Right atrium auricular region (tissue), 2 donors: ENCODE measurements around the gene SYAP1. TPM values are rescaled to one million over a fixed set of nuclear protein-coding genes. Genes with fewer than 3 reads are reported as not detected.

ENCODE experiments used
- DNase-seq: peaks from one replicate; pipeline ENCODE4 v3.0.0-alpha.2; 2019; ENCODE audit warnings: low spot score
- H3K27ac ChIP-seq, 2 donors: fragments of 200-600 bp; sonication (generic); 1 replicate in 1 of 2; 2 replicates in 1 of 2; pipeline ENCODE4 v1.5.1; 2016 to 2019
- H3K27me3 ChIP-seq, 2 donors: fragments of 200-600 bp; sonication (generic); one replicate each; pipeline versions ENCODE4 v1.5.1 to v1.6.0; 2017 to 2019
- H3K36me3 ChIP-seq: fragments of 200-600 bp; sonication (generic); one replicate; pipeline ENCODE4 v1.5.1; 2016
- H3K4me1 ChIP-seq, 2 donors: fragments of 200-600 bp; sonication (generic); one replicate each; pipeline versions ENCODE4 v1.5.1 to v1.6.0; 2017 to 2019
- H3K4me3 ChIP-seq, 2 donors: fragments of 200-600 bp; sonication (generic); 1 replicate in 1 of 2; 2 replicates in 1 of 2; pipeline ENCODE4 v1.5.1; 2017 to 2019; ENCODE audit warnings: mild to moderate bottlenecking in 1 of 2, moderate library complexity in 1 of 2
- H3K9me3 ChIP-seq, 2 donors: fragments of 200-600 bp; sonication (generic); one replicate each; pipeline ENCODE4 v1.5.1; 2019
- total RNA-seq, 2 donors: library from RNA; depleted of rRNA; stranded (reverse); fragments of >200 nt; gene quantifications; one replicate each; pipeline ENCODE4 v1.1.0, GENCODE V29; 2016
- TF ChIP-seq, protein P1 (sequence below), 2 donors: fragments of 200-600 bp; sonication (generic); IDR thresholded peaks; one replicate each; pipeline ENCODE4 v1.5.1; 2019; ENCODE audit warnings: antibody characterized with exemption in 2 of 2

The SYAP1 gene, protein sequence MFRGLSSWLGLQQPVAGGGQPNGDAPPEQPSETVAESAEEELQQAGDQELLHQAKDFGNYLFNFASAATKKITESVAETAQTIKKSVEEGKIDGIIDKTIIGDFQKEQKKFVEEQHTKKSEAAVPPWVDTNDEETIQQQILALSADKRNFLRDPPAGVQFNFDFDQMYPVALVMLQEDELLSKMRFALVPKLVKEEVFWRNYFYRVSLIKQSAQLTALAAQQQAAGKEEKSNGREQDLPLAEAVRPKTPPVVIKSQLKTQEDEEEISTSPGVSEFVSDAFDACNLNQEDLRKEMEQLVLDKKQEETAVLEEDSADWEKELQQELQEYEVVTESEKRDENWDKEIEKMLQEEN
- 10 to 100 TPM; 16.9 to 17.6 TPM for total RNA-seq

DNA sequence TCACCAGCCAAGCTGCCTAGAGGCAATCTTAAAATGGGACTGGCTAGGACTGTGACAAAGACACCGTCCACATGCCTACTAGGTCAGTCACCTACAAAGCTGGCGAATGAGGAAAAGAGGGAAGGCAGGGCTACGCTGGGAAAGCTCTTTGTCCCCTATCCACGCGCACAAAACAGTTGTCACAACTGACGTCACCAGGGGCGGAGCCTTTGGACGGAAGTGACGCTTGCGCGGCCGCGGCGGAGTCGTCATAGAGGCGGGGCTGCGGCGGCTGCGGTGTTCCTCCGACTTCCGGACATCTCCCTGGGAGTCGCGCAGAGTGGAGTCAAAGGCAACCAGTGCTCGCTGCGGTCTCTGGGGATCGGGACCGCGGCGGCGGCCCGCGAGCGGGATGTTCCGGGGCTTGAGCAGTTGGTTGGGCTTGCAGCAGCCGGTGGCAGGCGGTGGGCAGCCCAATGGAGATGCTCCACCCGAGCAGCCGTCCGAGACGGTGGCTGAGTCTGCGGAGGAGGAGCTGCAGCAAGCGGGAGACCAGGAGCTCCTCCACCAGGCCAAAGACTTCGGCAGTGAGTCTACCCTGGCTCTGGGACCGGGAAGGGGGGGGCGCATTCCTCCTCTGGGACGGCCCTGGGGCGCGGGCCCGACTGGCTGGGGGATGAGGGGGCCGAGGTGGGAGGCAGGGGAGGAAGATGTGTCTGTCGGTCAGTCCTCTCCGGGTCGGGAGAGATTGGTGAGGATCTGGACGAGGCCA lies at the start of gene SYAP1:
Gene SYAP1 (plus strand): TSS at position 279 of the 751 bp plus-strand sequence. CDS start 113 bp downstream, at position 392.
- H3K9me3 ChIP-seq, result no peaks in the 10 kb centered on the region
- peak within 1 kb of the TSS; percentile 77 to 83 for H3K4me3 ChIP-seq
- TF ChIP-seq, protein P1, sequence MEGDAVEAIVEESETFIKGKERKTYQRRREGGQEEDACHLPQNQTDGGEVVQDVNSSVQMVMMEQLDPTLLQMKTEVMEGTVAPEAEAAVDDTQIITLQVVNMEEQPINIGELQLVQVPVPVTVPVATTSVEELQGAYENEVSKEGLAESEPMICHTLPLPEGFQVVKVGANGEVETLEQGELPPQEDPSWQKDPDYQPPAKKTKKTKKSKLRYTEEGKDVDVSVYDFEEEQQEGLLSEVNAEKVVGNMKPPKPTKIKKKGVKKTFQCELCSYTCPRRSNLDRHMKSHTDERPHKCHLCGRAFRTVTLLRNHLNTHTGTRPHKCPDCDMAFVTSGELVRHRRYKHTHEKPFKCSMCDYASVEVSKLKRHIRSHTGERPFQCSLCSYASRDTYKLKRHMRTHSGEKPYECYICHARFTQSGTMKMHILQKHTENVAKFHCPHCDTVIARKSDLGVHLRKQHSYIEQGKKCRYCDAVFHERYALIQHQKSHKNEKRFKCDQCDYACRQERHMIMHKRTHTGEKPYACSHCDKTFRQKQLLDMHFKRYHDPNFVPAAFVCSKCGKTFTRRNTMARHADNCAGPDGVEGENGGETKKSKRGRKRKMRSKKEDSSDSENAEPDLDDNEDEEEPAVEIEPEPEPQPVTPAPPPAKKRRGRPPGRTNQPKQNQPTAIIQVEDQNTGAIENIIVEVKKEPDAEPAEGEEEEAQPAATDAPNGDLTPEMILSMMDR (IDR thresholded peaks at IDR 0.05), result no peak
- H3K4me1 ChIP-seq, result peaks cover 0 to 19% of the 10 kb centered on the region in 2 donors
- H3K36me3 ChIP-seq, result no peaks in the 10 kb centered on the region
- no peaks in the 10 kb centered on the region for H3K27me3 ChIP-seq
- peak within 1 kb of the TSS; percentile 90 to 92 for H3K27ac ChIP-seq
- peak; percentile 99 for DNase-seq

DNA sequence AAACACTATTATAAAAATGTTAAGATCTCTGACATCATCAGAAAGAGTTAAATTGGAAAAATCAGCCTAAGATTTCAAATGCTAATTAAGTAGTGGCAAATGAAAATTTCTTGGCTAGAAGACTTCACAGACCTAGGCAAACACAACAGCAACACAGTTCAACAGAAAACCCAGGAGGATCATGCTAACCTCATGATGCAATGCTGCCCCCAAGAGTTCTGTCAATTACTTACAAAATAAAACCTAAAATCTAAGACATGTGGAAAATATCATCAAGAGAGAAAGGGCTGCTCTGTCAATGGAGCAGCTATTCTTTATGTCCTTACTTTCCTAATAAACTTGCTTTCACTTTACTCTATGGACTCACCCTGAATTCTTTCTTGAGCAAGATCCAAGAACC lies 48.4 kb upstream of the SYAP1 start:
- Histone ChIP-seq H3K4me1 (no peaks in the 10 kb centered on the region), H3K4me3 (no peak overlapping the region), H3K27me3 (no peaks in the 10 kb centered on the region), H3K36me3 (no peaks in the 10 kb centered on the region), H3K9me3 (no peaks in the 10 kb centered on the region), H3K27ac (no peak overlapping the region)
- TF ChIP-seq, protein P1 (IDR thresholded peaks at IDR 0.05), result peak in 1 of 2 donors; percentile 58
- no peak for DNase-seq

DNA sequence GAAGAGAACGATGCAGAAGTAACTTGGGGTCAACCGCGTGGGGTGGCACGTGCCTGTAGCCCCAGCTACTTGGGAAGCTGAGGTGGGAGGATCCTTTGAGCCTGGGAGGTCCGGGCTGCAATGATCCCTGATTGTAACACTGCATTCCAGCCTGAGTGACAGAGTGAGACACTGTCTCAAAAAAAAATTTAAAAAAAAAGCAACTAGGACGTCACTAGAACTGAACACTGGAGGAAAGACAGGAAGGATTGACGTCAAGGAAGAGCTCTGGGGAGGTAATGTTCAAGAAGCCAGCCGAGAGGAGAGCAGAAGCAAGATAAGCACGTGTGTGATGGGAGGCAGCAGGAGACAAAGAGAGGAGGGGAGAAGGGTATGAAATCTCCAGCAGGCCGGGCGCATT lies 40.7 kb upstream of the SYAP1 start:
- H3K36me3 ChIP-seq, result peaks cover 8% of the 10 kb centered on the region
- TF ChIP-seq, protein P1 (IDR thresholded peaks at IDR 0.05), result no peak
- no peaks in the 10 kb centered on the region for H3K4me1 ChIP-seq
- no peaks in the 10 kb centered on the region for H3K9me3 ChIP-seq
- H3K27ac ChIP-seq, result no peak overlapping the region
- no peak overlapping the region for H3K4me3 ChIP-seq
- no peak for DNase-seq
- no peaks in the 10 kb centered on the region for H3K27me3 ChIP-seq

DNA sequence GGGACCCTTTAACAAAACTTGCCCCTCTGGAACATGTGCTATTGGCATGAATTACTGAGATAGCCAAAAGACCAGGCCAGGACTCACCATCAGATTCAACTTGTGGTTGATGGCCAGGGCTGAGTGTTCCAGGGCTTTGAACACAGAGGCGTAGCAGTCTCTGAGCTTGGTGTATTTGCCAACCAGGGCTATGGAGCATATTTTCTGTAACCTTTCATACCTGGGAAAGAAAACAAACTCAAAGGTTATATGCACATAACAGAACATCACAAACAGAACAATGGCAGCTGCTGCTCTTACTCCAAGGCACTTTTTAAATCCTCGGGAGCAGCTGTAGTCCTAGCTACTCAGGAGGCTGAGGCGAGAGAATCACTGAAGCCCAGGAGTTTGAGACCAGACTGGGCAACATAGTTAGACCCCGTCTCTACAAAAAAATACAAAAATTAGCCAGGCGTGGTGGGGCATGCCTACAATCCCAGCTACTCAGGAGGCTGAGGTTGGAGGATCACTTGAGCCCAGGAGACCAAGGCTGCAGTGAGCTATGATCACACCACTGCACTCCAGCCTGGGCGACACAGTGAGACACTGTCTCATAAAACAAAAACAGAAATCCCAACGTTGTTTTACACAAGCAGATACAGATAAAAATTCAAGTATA lies 36.3 kb upstream of the SYAP1 start:
- no peak overlapping the region for H3K27ac ChIP-seq
- TF ChIP-seq, protein P1 (IDR thresholded peaks at IDR 0.05), result no peak
- peaks cover 8% of the 10 kb centered on the region for H3K36me3 ChIP-seq
- H3K4me1 ChIP-seq, result no peaks in the 10 kb centered on the region
- no peak for DNase-seq
- no peaks in the 10 kb centered on the region for H3K9me3 ChIP-seq
- no peak overlapping the region for H3K4me3 ChIP-seq
- H3K27me3 ChIP-seq, result no peaks in the 10 kb centered on the region

DNA sequence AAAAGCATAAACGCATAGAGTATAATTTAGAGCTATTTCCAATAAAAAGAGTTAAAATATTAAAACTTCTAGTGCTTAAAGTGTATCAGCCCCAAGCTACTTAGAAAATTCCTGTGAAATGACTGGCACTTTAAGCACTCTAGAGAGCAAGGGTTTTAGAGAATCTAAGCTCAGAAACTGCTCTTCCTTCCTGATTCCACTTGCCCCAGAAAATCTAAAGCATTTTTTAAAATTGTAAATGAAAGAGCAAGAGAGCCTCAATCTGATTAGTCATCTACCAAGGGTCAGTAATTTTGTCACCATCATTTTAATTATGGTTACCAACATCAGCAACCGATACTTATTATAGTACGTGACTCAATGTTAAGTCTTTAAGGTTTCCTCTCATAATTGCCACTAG lies 31.9 kb upstream of the SYAP1 start:
- TF ChIP-seq, protein P1 (IDR thresholded peaks at IDR 0.05), result no peak
- no peaks in the 10 kb centered on the region for H3K9me3 ChIP-seq
- no peak overlapping the region for H3K27ac ChIP-seq
- peaks cover 5% of the 10 kb centered on the region for H3K36me3 ChIP-seq
- H3K4me1 ChIP-seq, result no peaks in the 10 kb centered on the region
- H3K27me3 ChIP-seq, result no peaks in the 10 kb centered on the region
- DNase-seq, result no peak
- H3K4me3 ChIP-seq, result no peak overlapping the region
